Regular cardiac myocyte (primary cell): ENCODE results near the gene TOMM70. TPM values are rescaled to one million over a fixed set of nuclear protein-coding genes. Genes with fewer than 3 reads are reported as not detected.

Experiments used
- total RNA-seq: library from RNA; depleted of rRNA; stranded (reverse); fragments of >200 nt; gene quantifications from 2 replicates; pipeline ENCODE4 v1.2.3, GENCODE V29; 2014

Gene TOMM70
- 58.9 and 62.1 TPM in 2 replicates for total RNA-seq

GRCh38 chr3:100400780-100401673 lies at the start of gene TOMM70, which contains the start of gene LNP1:
Gene TOMM70 (minus strand): TSS chr3:100401089. CDS start chr3:100400949, 140 bp downstream.
Gene LNP1 (plus strand): TSS chr3:100401539. CDS start chr3:100429730, 28,191 bp downstream.

GRCh38 chr3:100334488-100335351 lies 66.2 kb downstream of the TOMM70 start, which contains the start of gene NIT2:
Gene NIT2 (plus strand): TSS chr3:100334757. CDS start chr3:100334792, 35 bp downstream.

Other genes with a start within 250 kb of the TOMM70 start
- gene TBC1D23, start 140.1 kb downstream of the TOMM70 start, total RNA-seq, result 66.3 and 101 TPM in 2 replicates
- gene NIT2, start 66.3 kb downstream of the TOMM70 start, total RNA-seq, result 12.3 and 16.3 TPM in 2 replicates
- 3.5 and 5.9 TPM in 2 replicates for gene LNP1, start 450 bp upstream of the TOMM70 start, total RNA-seq
- 74.8 and 166 TPM in 2 replicates for gene TMEM45A, start 91.5 kb upstream of the TOMM70 start, total RNA-seq
- gene ADGRG7, start 208.5 kb upstream of the TOMM70 start, total RNA-seq, result not detected in 2 replicates